WTC11 (cell line): Measurements from ENCODE around the gene GRIN1.

ENCODE experiments used
- CTCF ChIP-seq: fragments of 200-600 bp; IDR thresholded peaks from 2 replicates; pipeline ENCODE4 v1.8.0; 2022; ENCODE audit warnings: antibody characterized with exemption
- IRF1 ChIP-seq: sonication (generic); formaldehyde crosslinking; IDR thresholded peaks from 2 replicates; pipeline ENCODE4 v1.8.0; 2023; ENCODE audit warnings: missing genetic modification reagents
- MAX ChIP-seq: sonication (generic); formaldehyde crosslinking; IDR thresholded peaks from 2 replicates; pipeline ENCODE4 v1.8.0; 2022; ENCODE audit warnings: mild to moderate bottlenecking, missing genetic modification reagents
- NR2C2 ChIP-seq: sonication (generic); formaldehyde crosslinking; IDR thresholded peaks from 2 replicates; pipeline ENCODE4 v1.8.0; 2022; ENCODE audit warnings: mild to moderate bottlenecking, missing genetic modification reagents
- USF1 ChIP-seq: sonication (generic); formaldehyde crosslinking; IDR thresholded peaks from 2 replicates; pipeline ENCODE4 v1.8.0; 2022; ENCODE audit warnings: mild to moderate bottlenecking, missing genetic modification reagents
- ZNF219 ChIP-seq: sonication (generic); formaldehyde crosslinking; IDR thresholded peaks from 2 replicates; pipeline ENCODE4 v1.8.0; 2023; ENCODE audit warnings: missing genetic modification reagents, mild to moderate bottlenecking, borderline replicate concordance

GRCh38 chr9:137198051-137198901 is 59.3 kb downstream of the GRIN1 start:
- no peak for TF ChIP-seq CTCF
- TF ChIP-seq USF1 (CRISPR knock-in tag): no peak
- TF ChIP-seq IRF1: no peak
- TF ChIP-seq MAX (CRISPR knock-in tag): no peak
- no peak for TF ChIP-seq NR2C2 (CRISPR knock-in tag)
- no peak for TF ChIP-seq ZNF219 (CRISPR knock-in tag)
